GM20000 (cell line): ENCODE data around the gene LRRC61.
"Not testable (repeated sequence)": the region's sequence is repeated elsewhere in the genome, so short reads cannot be mapped to it uniquely, and the experiment has no call there.

ENCODE experiments used
- DNase-seq: peaks from one replicate; pipeline ENCODE4 v3.0.0; 2012; ENCODE audit warnings: low spot score
- CTCF ChIP-seq: IDR thresholded peaks from 2 replicates; pipeline ENCODE4 v1.5.1; 2012; ENCODE audit warnings: mild to moderate bottlenecking, control low read depth; ENCODE audit errors: extremely low read depth, missing control alignments

The LRRC61 gene

GRCh38 chr7:150313367-150313809, 9.8 kb upstream of the LRRC61 start:
- TF ChIP-seq CTCF = no peak
- no peak for DNase-seq

- no peak for DNase-seq
- TF ChIP-seq CTCF = no peak
These were observed 9.3 kb upstream of the LRRC61 start for GRCh38 chr7:150313870-150314269.

GRCh38 chr7:150314639-150315239, 8.4 kb upstream of the LRRC61 start:
- no peak for DNase-seq
- no peak for TF ChIP-seq CTCF

GRCh38 chr7:150316987-150317386, 6.2 kb upstream of the LRRC61 start:
- not testable (repeated sequence) for DNase-seq

- TF ChIP-seq CTCF = no peak
- no peak for DNase-seq
These were observed 5.3 kb upstream of the LRRC61 start for GRCh38 chr7:150317748-150318444.

- no peak for DNase-seq
- TF ChIP-seq CTCF = no peak
These were observed 1.4 kb upstream of the LRRC61 start for GRCh38 chr7:150321788-150322113.

GRCh38 chr7:150322114-150322832, 882 bp upstream of the LRRC61 start:
- TF ChIP-seq CTCF = no peak
- peak; percentile 20 for DNase-seq
